HG02981 (cell line): ENCODE data around the gene RARB.

Experiments used
- ATAC-seq: cut with Tn5 transposase; IDR thresholded peaks from one replicate; pipeline ENCODE4 v1.9.1; 2021; ENCODE audit warnings: mild to moderate bottlenecking, moderate library complexity; ENCODE audit not compliant: unreplicated experiment

The RARB gene

GRCh38 chr3:25547103-25547502 is 119.0 kb downstream of the RARB start:
- ATAC-seq: no peak

GRCh38 chr3:25547943-25548674 is 120.0 kb downstream of the RARB start:
- no peak for ATAC-seq

GRCh38 chr3:25548836-25549235 is 120.8 kb downstream of the RARB start:
- no peak for ATAC-seq

GRCh38 chr3:25552251-25552650 is 124.2 kb downstream of the RARB start:
- ATAC-seq: no peak

DNA sequence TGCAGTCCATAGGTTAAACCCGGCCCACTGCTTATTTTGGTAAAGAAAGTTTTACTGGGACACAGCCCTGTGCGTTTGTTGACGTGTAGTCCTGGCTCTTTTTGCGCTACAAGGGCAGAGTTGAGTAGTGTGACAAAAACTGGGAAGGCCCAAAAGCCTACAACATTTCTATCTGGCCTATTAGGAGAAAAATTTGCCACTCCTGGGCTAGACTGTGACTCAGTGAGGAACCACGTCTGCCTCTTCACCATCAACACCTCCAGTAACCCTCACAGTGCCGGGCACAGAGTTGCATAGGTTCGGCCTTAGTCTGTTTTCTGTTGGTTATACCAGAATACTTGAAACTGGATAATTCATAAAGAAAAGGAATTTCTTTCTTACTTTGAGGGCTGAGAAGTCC is 126.3 kb downstream of the RARB start:
- no peak for ATAC-seq

- ATAC-seq: no peak
Measured at GRCh38 chr3:25555695-25556437, 127.8 kb downstream of the RARB start.

DNA sequence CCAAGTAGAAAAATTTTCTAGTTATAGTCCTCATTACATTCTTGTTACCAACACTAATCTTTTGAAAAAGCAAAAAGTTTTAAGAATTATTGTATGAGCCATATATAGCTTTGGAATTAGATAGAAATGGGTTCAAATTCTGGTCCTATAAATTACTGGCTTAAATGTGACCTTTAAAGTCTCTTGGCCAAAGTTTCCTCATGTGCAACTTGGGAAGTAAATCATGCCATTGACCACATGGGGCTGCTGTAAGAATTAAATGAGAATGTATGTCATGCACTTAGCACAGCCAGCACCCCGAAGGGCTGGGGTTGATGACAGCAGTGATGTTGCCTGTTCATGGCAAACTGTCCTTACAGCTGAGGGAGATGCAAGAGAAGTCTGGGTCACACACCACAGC is 128.4 kb downstream of the RARB start:
- no peak for ATAC-seq

GRCh38 chr3:25557694-25558093 is 129.6 kb downstream of the RARB start:
- ATAC-seq: no peak

GRCh38 chr3:25558121-25558520 is 130.1 kb downstream of the RARB start:
- ATAC-seq: no peak

GRCh38 chr3:25558796-25559195 is 130.7 kb downstream of the RARB start:
- no peak for ATAC-seq

DNA sequence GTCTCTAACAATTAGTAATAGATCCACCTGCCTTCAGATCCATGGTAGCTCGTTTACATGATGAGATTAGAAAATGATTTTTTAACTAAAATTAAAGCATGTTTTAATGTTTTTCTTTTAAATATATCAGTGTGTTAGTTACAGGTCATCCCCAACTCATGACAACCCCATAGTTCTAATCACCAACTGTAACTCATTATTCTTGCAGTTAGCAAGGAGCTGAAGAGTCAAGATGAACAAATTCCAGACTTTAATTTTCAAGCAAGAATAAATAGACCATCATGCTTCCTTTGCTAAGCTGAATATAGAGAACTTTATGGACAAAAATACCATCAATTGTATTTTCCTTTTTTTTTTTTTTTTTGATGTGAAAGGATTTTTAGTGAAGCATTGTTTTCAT is 135.5 kb downstream of the RARB start:
- no peak for ATAC-seq

DNA sequence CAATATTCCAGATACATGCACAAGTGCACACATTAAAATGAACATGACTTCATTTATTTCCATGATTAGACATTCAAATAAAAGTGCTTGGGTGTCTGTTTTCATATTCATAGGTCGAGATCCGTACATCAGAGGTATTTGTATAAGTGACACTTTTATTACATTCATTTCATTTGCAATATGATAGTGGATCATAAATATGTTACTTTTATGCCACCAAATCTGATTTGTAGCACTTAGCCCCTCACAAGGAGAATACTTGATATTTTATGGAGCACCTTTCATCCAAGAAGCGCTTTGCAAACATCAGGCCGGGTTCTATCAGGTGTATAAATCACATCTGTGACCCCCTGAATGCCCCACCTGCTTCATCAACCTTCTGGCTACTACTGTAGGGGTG is 136.0 kb downstream of the RARB start:
- ATAC-seq: no peak

GRCh38 chr3:25565807-25566206 is 137.7 kb downstream of the RARB start:
- no peak for ATAC-seq

GRCh38 chr3:25566358-25566920 is 138.4 kb downstream of the RARB start:
- no peak for ATAC-seq

- ATAC-seq: no peak
Measured at GRCh38 chr3:25567388-25567787, 139.3 kb downstream of the RARB start.

DNA sequence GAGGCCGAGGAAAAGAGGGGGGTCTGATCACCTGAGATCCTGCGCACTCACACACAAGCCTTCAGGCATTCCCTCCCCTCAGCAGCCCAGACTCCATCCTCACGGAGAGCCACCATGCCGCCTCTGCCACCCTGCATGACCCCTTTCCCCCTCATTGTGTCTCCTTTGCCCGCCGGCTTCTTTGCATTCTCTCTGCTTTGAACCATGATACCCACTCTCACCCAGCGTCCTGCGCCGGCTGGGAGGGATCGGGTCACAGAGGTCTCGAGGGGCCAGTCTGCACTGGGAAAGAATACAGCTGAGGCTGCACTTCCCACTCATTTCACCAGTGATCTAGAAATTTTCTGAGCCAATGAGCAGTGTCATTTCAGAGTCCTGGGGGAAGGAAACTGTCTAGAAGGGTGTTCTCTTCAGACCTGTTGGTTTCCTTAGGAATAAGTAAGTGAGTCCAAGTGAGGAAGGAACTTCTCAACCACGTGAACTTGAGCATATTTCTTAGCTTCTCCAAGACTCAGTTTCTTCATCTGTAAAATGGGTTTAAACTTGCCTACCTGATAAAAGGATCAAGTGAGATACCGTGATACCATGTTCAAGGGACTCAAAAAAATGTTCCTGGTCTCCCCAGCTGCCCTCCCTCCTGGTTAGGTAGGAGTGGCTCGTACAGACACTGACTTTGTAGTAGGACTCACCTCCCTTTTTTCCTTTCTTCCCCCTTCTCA is 139.9 kb downstream of the RARB start:
- ATAC-seq: no peak

DNA sequence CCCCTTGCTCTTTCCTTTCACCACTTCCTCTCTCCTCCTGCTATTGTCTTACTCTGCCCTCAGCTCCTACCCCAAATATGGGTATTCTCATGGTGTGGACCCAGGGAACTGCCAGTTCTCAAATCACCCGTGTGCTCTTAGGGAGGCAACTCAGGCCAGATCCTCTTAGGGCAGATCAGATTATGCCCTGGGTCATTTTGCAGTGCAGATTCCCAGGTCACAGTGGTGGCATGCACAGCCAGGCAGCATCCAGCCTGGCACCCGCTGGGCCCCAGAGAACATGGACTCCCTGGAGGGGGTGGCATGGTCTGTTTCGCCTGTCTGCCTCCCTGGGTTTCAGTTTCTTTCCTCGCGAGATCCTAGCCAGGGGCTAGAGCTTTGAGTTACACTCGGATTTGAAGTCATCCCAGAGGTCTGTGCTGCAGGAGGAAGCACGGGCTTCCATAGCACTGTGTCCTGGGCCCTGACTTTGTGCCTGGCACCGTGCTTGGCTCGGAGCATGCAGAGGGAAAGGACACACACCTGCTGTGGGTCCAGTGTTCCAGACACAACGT is 140.5 kb downstream of the RARB start:
- ATAC-seq: no peak

- ATAC-seq: no peak
Measured at GRCh38 chr3:25571285-25571684, 143.2 kb downstream of the RARB start.

- ATAC-seq: no peak
Measured at GRCh38 chr3:25572336-25572735, 144.3 kb downstream of the RARB start.

GRCh38 chr3:25572919-25573385 is 144.9 kb downstream of the RARB start:
- no peak for ATAC-seq
